Activated CD4-positive, CD25-positive, alpha-beta regulatory T cell treated with anti-CD3 and anti-CD28 coated beads, Interleukin-2, amount 50 U/mL, for 24 hours (primary cell): ENCODE data around the gene CHMP2B.

ENCODE experiments used
- ATAC-seq, 2 donors: fragments of 150-1000 bp; cut with Tn5 transposase; one replicate each; pipeline ENCODE4 v1.10.0; 2021; ENCODE audit warnings: mild to moderate bottlenecking in 1 of 2, moderate library complexity in 1 of 2

Gene CHMP2B, protein sequence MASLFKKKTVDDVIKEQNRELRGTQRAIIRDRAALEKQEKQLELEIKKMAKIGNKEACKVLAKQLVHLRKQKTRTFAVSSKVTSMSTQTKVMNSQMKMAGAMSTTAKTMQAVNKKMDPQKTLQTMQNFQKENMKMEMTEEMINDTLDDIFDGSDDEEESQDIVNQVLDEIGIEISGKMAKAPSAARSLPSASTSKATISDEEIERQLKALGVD

DNA sequence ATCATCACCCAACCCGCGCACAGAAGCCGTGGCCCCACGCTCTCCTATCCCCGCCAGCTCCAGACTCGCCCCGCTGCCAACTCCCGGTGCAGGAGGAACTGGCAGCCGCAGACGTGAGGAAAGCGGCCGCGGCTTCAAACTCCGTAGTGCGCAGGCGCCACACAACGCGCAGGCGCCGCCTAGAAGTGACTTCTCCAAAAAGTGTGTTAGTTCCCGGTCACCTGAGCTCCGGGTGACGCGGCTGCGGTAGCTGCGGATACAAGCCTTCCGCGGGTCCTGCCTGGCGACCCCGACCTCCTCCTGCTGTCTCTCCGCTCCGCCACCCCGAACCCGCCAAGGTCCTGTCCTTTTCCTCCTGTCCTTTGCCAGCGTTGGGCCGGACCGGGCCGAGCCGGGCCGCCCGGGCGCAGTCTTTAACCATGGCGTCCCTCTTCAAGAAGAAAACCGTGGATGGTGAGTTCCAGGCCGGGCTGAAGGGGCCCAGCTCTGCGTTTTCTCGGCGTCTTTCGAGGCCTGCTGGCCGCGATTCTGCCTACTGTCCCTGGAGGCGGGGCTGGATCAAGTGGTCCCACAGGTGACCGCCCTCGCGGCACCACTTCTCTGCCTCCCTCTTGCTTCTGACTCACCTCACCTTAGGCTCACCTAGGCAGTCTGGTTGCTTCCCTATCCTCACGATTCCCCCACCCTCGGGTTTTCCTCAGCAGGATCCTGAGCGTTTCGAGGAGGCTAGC, at the start of gene CHMP2B:
Gene CHMP2B, plus strand, starts transcription at position 206 of the 731 bp plus-strand sequence. Its CDS starts 214 bp downstream, at position 420.
- ATAC-seq, result peak; percentile 92 to 93

DNA sequence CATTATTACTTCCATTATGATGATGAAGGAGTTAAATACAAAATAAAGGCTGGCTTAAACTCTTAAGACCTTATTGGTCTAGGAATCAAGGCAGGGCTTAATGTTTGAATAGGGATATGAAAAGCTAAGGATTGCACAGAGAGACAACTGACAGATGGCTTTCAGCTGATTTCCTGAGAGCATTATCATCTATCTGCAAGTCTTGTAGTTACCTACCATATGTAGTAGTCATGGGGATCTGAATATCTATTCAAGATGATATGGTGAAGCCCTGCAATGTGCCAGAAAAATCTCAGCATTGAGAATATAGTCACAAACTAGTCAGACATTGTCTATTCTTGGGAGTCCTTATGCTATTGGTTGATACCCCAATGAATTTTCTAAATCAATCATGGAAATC, 47.5 kb upstream of the CHMP2B start:
- ATAC-seq, result no peak

DNA sequence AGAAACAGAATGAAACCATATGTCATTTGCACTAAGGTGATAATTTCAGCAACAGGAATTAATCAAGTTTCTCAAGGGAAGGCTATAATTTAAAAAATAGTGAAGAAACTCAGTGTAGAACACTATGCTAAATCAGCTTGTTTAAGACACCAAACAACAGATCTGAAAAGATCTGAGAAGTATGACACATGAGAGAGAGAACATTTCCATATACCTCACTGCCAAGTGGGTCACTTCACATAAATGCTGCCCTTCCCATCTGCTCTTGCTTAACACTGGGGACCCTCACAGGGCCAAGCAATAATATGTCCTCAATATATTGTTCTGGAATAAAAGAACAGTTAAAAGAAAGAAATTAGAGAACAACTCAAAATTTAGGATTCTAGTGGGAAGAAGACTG, 45.6 kb upstream of the CHMP2B start:
- no peak for ATAC-seq

DNA sequence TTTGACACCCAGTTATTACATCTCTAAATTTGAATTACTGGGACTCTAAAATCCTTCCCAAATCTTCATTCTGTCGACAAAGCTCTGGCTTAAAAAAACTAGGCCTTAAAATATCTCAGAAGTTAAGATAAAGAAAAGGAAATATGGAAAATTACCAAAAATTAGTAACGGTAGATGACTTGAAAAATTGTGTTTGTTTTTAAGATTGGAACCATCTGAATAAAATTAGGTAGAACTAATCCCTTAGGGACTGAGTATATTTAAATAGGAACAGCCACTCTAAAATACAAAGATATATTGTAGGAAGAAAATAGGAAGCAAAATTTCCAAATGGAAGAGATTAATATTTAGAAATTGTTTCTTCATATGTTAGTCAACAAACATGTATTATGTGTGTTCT, 45.1 kb upstream of the CHMP2B start:
- ATAC-seq, result no peak

DNA sequence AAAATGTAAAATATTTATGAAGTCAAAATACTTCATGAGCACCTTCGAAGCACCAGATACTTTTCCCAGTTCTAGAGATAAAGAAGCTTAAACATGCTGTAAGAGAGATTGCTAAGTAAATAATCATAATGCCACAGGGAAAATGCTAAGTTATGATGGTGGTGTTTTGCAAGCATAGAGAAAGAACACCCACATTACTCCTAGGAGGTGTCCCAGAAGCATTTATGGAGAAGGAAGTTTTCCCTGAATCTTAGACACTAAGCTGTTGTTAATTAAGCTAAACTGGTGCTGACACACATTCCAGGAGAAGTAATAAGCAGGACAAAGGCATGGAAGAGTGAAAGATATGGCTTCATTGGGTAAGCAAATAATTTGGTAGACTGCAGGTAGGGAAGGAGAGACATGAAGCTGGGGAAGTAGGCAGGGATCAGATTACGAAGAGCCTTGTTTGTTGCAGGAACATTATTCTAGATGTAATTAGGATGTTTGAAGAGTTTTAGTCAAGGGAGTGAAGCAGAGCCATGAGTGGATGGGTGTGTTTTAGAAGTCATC, 40.4 kb upstream of the CHMP2B start:
- no peak for ATAC-seq

DNA sequence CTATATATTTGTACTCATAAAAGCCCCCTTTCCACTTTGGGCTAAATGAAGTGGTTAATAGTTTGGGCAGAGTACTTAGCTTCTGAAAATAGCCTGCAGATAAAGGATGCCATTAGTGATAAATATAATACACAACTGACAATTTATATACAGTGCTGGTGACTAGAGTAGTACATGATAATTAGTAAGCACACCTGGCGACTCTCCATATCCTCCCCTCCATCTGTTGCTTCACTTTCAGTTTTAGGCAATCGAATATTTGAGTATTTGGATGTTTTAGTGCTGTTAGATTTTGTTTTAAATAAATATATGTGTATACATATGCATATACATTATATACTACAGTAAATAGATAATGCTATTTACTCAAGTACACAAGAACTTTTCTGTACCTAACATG, 35.9 kb upstream of the CHMP2B start:
- ATAC-seq, result no peak

DNA sequence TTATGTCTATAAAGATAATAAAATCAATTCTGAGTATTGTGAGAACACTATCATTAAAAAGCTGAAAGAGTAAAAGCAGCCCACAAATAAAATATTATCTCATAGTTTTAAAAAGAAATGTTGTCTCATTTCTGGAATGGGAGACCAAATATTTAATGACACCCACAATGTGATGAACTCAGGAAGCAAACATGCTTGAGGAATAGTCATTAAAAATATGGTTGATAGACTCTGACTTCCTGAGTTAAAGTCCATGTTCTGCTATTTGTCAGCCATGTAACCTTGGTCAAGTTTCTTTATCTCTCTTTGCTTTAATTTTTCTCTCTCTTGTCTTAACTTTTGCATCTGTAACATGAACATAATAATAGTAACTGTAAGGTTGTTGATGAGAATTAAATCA, 35.5 kb upstream of the CHMP2B start:
- no peak for ATAC-seq

DNA sequence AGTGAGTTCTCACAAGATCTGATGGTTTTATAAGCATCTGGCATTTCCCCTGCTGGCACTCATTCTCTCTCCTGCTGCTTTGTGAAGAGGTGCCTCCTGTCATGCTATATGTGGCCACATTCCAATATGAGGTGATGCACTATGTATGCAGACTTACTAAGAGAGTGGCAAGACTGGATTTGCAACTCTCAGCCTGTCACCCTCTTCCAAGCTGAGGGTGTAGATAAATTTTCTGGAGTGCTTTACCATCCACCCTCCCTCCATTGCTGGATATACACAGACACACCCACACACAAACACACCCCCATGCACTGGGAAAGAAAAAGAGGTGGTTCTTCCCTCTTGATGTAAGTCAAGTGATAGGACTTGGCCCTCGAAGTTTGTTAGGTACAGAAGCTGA, 30.2 kb upstream of the CHMP2B start:
- ATAC-seq, result no peak

DNA sequence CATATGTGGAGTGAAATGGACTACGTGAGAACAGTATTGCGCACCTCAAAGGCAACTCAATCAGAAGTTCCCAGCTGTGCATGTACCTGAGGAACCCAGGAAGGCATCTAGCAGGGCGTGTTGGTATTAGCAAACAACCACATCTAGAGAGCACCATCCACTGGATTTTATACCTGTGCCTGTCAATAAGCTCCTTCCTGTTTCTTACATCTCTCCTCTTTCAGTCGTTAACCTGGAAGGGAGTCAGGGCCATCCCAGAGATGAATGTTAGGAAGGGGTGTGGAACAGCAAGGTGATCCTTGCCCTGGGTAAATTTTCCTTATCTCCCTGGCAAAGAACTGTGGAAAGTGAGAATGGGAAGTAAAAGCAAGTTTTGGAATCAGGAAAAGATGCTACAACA, 29.6 kb upstream of the CHMP2B start:
- ATAC-seq, result no peak

DNA sequence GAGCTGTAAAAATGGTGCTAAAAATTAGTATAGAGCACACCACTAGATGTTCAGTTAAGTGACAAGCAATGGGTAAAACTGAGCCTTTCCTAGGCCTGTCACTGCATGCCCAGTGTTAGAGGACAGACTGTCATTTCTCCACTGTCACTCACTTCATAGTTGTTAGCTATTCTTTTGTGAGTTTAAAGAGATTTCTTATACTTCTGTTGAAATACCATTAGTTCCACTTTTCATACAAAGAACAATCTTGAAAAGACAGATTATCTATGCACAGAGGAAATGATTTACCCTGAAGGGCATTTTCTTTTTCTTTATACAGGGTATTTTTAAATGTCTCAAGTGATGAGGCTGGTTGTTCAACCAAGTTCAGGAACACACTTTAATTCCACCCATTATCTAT, 28.3 kb upstream of the CHMP2B start:
- ATAC-seq, result no peak

DNA sequence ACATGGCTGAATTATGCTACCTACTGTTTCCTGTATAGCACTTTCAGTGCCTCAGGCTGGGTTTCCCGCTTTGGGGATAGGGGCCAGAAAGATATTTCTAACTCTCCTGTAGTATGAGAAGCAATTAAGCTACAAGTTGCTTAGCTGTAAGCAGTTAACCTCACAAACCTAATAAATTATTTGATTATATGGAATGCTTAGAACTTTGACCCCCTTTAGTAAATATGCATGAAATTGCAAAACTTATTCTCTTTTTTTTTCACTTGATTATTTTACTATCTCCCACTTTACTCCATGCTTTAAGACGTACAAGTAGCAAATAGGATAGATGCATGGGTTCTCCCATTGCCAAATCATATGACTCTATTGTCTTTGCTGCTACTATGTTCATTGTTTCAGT, 27.5 kb upstream of the CHMP2B start:
- no peak for ATAC-seq

DNA sequence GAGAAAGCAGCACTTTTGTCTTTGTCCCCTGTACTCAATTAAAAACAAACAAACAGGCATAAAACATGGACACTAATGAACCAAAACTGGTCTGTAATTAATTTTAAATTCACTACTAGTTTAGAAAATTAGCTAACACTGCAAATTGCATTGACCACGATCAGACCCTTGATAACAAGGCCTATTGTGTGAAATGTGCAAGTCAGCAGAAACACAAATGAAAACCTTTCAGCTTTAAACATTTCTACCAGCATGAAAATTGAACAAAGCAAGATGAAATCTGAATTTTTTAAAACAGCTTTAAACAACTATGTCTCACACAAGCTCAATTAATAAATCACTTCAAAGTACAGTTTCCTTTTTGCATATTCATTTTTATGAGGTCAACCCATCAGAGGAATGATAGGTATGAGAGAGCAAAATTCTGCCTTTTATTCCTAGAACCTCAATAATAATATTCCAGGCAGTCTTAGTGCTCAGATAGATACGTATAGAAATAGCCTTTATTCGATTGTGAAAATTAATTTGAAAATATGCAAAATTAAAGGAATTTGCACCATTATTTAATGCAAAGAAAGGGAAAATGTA, 27.0 kb upstream of the CHMP2B start:
- no peak for ATAC-seq

DNA sequence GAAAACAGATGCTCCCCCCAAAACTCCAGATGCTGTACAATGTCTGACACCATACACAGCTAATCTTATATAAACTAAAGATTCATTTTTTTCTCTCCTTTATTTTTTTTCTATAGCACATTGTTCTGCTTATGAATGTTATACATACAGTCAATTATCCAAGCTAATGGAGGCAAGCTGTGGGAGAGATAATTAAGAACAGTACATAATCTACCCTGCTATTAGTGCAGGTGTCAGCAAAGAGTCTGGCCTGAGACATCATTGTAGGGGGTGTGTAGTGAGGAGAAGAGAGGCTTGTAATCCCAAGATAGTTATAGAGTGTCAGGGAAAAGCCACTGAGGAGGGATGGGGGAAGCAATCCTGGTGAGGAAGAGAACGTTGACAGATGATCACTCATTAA, 25.4 kb upstream of the CHMP2B start:
- ATAC-seq, result no peak

DNA sequence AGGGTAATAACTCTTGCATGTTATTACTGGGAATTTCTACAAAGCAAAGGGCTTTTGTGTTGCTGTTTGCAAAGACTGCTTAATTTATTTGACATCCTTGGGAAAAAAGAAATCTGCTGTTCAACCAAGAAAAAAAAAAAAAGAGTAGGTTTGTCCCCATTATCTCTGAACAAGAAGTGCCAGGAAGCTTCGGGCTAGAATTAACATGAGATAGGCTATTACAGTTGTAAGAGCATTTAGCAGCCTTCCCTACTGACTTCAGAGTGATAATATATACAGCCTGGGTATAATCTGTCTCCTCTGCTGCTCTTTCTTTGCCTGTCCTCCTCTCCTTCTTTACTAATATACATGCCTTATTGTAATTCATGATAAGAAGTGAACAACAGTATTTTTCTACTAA, 23.3 kb upstream of the CHMP2B start:
- ATAC-seq, result no peak

DNA sequence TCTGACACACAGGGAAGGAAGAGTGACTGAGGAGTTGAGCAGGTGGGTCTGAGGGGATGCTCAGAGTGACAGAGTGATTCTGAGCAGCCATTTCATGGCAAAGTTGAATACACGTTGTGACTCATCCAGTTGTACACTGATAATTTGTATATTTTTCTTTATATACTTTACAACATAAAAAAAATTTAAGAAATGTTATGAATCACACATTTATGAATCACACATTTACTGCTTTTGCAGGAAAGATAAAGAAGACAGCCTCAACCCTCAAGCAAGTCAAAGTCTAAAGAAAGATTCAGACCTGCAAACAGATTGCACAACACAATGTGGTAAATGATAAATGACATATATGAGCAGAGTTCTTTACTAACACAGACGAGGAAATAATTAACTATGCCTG, 21.0 kb upstream of the CHMP2B start:
- peak; percentile 75 to 80 for ATAC-seq

DNA sequence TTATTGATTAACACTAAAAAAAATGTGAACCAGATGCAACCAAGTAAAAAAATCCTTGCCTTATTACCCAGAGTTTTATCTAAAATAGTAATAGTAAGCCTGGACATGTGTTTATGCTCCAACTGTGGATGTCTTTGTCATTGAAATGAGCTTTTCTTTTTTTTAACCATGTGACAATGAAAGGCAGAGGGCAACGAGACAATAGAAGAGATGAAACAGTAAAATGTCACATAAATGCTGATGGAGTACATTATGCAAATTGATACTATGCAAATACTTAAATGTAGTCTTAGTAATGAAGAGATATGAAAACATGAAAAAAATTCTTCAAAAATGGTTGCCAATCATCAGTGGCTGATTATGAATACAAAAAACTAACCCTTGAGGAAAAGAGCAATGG, 20.5 kb upstream of the CHMP2B start:
- ATAC-seq, result no peak

DNA sequence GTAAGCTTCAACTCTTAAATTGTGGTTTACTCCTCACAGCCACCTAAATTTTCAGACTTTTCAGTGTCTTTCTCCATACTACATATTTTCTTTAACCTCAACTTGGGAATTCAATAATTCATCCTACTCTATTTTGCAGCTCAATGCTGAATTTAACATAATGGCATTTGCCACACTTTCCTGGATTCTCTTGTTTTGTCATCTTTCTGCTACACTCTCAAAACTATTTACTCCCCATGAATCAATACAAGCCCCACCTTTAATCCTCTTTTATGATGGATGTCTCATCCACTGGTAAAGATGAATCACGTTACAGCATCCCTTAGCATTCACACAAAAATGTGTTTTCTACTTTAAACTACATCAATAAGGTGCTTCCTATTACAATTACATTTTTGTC, 19.6 kb upstream of the CHMP2B start:
- no peak for ATAC-seq

DNA sequence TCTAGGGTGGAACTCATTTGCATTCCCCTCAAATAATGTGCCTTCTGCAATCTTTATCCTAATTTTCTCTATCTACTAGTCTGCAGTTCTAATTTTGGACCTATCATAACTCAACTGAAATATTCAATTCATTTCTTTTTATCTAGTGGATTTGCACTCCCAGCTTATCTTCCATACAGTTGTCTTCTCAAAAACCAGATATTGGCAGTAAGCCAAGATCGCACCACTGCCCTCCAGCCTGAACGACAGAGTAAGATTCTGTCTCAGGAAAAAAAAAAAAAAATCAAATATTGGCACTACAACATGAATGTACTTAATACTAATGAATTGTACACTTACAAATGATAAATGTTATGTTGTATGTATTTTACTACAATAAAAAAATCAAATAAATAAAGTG, 18.0 kb upstream of the CHMP2B start:
- no peak for ATAC-seq

DNA sequence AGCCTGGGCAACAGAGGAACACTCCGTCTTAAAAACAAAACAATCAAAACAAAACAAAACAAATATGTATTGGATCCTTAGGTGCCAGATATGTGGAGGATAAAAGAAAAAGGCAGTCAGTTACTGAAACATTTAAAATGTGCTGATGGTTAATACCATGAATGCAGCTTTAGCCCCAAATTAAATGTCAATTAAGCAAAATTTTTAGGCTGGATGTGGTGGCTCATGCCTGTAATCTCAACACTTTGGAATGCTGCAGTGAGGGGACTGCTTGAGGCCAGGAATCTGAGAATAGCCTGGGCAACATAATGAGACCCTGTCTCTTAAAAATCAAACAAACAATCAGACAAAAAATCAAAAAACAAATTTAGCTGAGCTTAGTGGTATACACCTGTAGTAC, 8.5 kb upstream of the CHMP2B start:
- ATAC-seq, result no peak

DNA sequence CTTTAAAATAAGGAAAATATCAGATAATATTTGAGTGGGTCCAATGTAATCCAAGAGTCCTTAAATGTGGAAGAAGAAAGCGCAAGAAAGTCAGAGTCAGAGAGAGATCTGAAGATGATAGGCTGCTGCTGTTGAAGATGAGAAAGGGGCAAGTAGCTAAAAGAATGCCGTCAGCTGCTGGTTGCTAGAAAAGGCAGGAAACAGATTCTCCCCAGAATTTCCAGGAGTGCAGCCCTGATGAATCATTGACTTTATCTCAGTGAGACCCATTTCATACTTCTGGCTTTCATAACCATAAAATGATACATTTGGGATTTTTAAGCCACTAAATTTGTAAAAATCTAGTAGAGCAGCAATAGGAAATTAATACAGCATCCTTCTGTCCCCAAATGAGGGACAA, 7.5 kb upstream of the CHMP2B start:
- ATAC-seq, result no peak

DNA sequence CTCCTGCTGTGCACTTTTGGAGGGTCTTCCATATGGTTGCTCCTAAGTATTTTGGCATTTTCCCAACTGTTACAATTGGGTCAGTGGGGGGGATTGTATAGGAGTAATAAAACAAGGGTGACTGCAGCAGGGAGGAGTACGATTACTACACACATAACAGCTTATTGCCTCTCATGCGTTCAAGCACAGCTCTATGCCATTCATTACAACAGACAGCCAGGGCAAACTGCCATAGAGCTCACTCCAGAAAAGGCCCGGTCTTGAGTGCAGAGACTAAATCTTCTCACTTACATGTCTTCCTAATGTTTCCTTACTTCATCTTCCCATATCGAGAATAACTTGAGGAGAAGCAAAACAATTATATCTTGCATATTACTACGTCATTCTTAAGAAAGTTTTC, 1.4 kb upstream of the CHMP2B start:
- ATAC-seq, result no peak

DNA sequence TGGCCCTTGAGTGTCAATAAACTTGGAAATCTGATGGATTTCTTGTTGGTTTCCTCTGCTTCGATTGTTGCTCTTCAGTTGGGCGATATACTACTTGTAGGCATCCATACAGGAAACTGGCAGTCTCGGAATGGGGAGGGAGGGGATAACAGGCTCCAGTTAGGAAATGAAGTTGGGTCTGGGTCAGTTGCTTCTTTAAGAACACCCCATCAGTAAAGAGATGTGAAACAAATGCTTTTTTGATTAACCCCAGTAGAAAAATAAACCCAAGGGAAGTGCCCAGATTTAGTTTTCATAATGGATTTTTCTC, 681 bp downstream of the CHMP2B start:
- no peak for ATAC-seq

DNA sequence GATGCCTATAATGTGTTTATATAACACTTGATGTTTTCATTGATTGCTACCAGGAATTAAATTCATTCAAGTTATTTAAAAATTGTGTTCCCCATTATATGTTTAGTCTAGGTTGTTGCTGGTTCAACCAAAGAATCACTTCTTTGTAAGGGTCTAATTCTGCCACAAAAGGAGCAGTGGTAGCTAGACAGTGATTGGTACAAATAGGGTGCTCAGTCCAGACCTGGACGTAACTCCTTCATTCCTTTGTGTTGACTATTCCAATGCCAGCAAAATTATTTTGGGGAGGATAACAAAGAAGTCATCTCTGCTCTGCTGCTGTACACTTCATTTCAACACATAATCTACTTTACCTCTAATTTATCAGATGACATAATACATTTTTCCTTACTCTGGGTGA, 1.2 kb downstream of the CHMP2B start:
- no peak for ATAC-seq

DNA sequence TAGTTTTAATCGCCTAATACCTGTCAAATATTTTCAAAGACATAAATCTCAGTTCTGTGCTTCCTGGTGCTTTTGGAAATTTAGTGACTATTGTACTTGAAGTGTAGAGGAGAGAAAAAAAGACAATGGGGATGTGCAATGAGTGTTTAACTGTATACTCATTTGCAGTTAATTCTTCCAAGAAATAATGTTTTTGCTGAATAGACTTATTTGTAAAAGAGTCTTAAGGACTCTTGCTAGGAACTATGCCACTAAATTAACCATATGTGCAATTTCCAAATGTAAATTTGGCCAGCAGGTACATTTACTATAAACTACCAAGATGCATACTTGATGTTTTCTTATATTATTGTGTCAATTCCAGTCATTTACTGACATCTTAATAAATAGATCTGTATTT, 2.0 kb downstream of the CHMP2B start:
- ATAC-seq, result no peak
